Stimulated activated CD8-positive, alpha-beta memory T cell treated with anti-CD3 and anti-CD28 coated beads, Interleukin-4, amount 100 ng/mL, for 1 hour (primary cell): ENCODE results near the gene SMIM32.

ENCODE experiments used
- DNase-seq, 2 donors: peaks; one replicate each; pipeline ENCODE4 v3.0.0-alpha.2; 2020; ENCODE audit warnings: low read depth in 2 of 2, low spot score in 1 of 2

The SMIM32 gene

GRCh38 chr5:136190091-136190720 is 2.8 kb downstream of the SMIM32 start:
- no peak for DNase-seq

- DNase-seq, result no peak
Observed at GRCh38 chr5:136188859-136189258, 4.1 kb downstream of the SMIM32 start.

GRCh38 chr5:136186796-136187195 is 6.2 kb downstream of the SMIM32 start:
- no peak for DNase-seq

GRCh38 chr5:136185974-136186665 is 6.8 kb downstream of the SMIM32 start:
- no peak for DNase-seq

- DNase-seq, result no peak
Observed at GRCh38 chr5:136182618-136183017, 10.3 kb downstream of the SMIM32 start.

- no peak for DNase-seq
Observed at GRCh38 chr5:136174021-136174659, 18.8 kb downstream of the SMIM32 start.

- DNase-seq, result no peak
Observed at GRCh38 chr5:136169218-136169617, 23.7 kb downstream of the SMIM32 start.

GRCh38 chr5:136166909-136167308 is 26.1 kb downstream of the SMIM32 start:
- DNase-seq, result no peak

GRCh38 chr5:136164226-136164625 is 28.7 kb downstream of the SMIM32 start:
- DNase-seq, result no peak

GRCh38 chr5:136162008-136162407 is 31.0 kb downstream of the SMIM32 start:
- no peak for DNase-seq

- no peak for DNase-seq
Observed at GRCh38 chr5:136159457-136159856, 33.5 kb downstream of the SMIM32 start.

- no peak for DNase-seq
Observed at GRCh38 chr5:136157514-136157913, 35.4 kb downstream of the SMIM32 start.

GRCh38 chr5:136155761-136156160 is 37.2 kb downstream of the SMIM32 start:
- no peak for DNase-seq

- no peak for DNase-seq
Observed at GRCh38 chr5:136155078-136155477, 37.9 kb downstream of the SMIM32 start.

- DNase-seq, result no peak
Observed at GRCh38 chr5:136153581-136154236, 39.3 kb downstream of the SMIM32 start.

- no peak for DNase-seq
Observed at GRCh38 chr5:136149891-136150290, 43.1 kb downstream of the SMIM32 start.

- DNase-seq, result no peak
Observed at GRCh38 chr5:136147632-136148031, 45.3 kb downstream of the SMIM32 start.

- DNase-seq, result no peak
Observed at GRCh38 chr5:136146201-136146600, 46.8 kb downstream of the SMIM32 start.

GRCh38 chr5:136145030-136145429 is 47.9 kb downstream of the SMIM32 start:
- DNase-seq, result no peak

- no peak for DNase-seq
Observed at GRCh38 chr5:136143763-136144162, 49.2 kb downstream of the SMIM32 start.

- no peak for DNase-seq
Observed at GRCh38 chr5:136143312-136143711, 49.6 kb downstream of the SMIM32 start.

- DNase-seq, result no peak
Observed at GRCh38 chr5:136141561-136141960, 51.4 kb downstream of the SMIM32 start.
